Kidney (tissue), 14 donors: ENCODE results near the gene AFF3. TPM values are rescaled to one million over a fixed set of nuclear protein-coding genes. Genes with fewer than 3 reads are reported as not detected.

ENCODE experiments used
- DNase-seq, 5 donors: peaks; one replicate each; pipeline ENCODE4 v3.0.0-alpha.2; 2013 to 2020
- FAIRE-seq: peaks from 2 replicates; lab custom pipeline; 2012; peaks lifted over from hg19 to GRCh38; lab: Jason Lieb, UNC
- H3K27ac ChIP-seq, 2 donors: one replicate each; pipeline ENCODE4 v1.7.0; 2013; ENCODE audit warnings: low read depth in 2 of 2, low read length in 2 of 2, inconsistent platforms in 1 of 2
- H3K27me3 ChIP-seq: one replicate; pipeline ENCODE4 v1.7.1; 2013; ENCODE audit warnings: low read length, inconsistent platforms; ENCODE audit not compliant: control insufficient read depth, insufficient read depth
- H3K36me3 ChIP-seq, 3 donors: one replicate each; pipeline versions ENCODE4 v1.7.0 to v1.7.1; 2013; ENCODE audit warnings: low read length in 3 of 3, control low read depth in 1 of 3, inconsistent platforms in 1 of 3; ENCODE audit not compliant: insufficient read depth in 3 of 3, control insufficient read depth in 2 of 3
- H3K4me1 ChIP-seq, 3 donors: one replicate each; pipeline versions ENCODE4 v1.7.0 to v1.7.1; 2013; ENCODE audit warnings: low read length in 3 of 3, inconsistent platforms in 1 of 3, low read depth in 1 of 3; ENCODE audit not compliant: control insufficient read depth in 2 of 3, insufficient read depth in 2 of 3
- H3K4me3 ChIP-seq, 3 donors: one replicate each; pipeline versions ENCODE4 v1.7.0 to v1.8.1; 2013; ENCODE audit warnings: low read length in 3 of 3, control low read depth in 1 of 3, inconsistent platforms in 1 of 3
- H3K9ac ChIP-seq, 3 donors: one replicate each; pipeline versions ENCODE4 v1.7.0 to v1.7.1; 2013; ENCODE audit warnings: low read length in 3 of 3, control low read depth in 1 of 3, inconsistent platforms in 1 of 3
- H3K9me3 ChIP-seq, 3 donors: one replicate each; pipeline versions ENCODE4 v1.7.0 to v1.7.1; 2013; ENCODE audit warnings: low read length in 3 of 3, control low read depth in 1 of 3, inconsistent platforms in 1 of 3; ENCODE audit not compliant: control insufficient read depth in 2 of 3, insufficient read depth in 1 of 3
- CTCF ChIP-seq: IDR thresholded peaks from 3 replicates; pipeline ENCODE4 v1.5.1; 2012; ENCODE audit warnings: mild to moderate bottlenecking, moderate library complexity, borderline replicate concordance; ENCODE audit not compliant: insufficient read depth; ENCODE audit errors: extremely low read depth
- intact Hi-C: fragments of 100-400 bp; cut with DNase I; formaldehyde crosslinking; loops from one replicate; pipeline ENCODE4 v1.11.1; 2022
- polyA plus RNA-seq: library from polyadenylated mRNA; stranded (reverse); fragments of 350-450 nt; fragmentation: Illumina TruSeq; extraction: RNeasy Lipid Tissue Mini Kit (QIAGEN cat#74804); gene quantifications from one replicate; pipeline ENCODE4 v1.2.3, GENCODE V29; 2014; ENCODE audit warnings: low read depth, low replicate concordance; ENCODE audit not compliant: insufficient read depth
- total RNA-seq: library from RNA; stranded (reverse); fragmentation: NEBNext Ultra II Directional; extraction: Animal tissue kit (Norgen Biotek cat#: 25700); gene quantifications from one replicate; pipeline ENCODE4 v1.2.1, GENCODE V29; 2021
- donor health status: control.
- donor health status: control.
- donor health status: control.
- donor health status: control.
- donor health status: control.
- donor health status: DM: yes; HTN: yes; CAD: no.
- donor health status: Normal renal cell carcinoma (clear cell type).

The AFF3 gene
- total and polyA plus RNA-seq, 2 donors from 2014 or later: 0.65 to 11.0 TPM

GRCh38 chr2:99974275-99974674, 168.1 kb downstream of the AFF3 start:
- no peak for TF ChIP-seq CTCF
- intact Hi-C loops: no loop called here
- Histone ChIP-seq H3K36me3 (no peaks in the 10 kb centered on the region), H3K4me1 (peaks cover 0 to 3% (median 3%) of the 10 kb centered on the region in 3 donors), H3K9ac (no peak overlapping the region), H3K27me3 (no peaks in the 10 kb centered on the region), H3K4me3 (no peak overlapping the region), H3K9me3 (no peaks in the 10 kb centered on the region), H3K27ac (no peak overlapping the region)
- DNase-seq: peak in 2 of 5 donors; percentile 42 to 53
- no peak for FAIRE-seq

GRCh38 chr2:99971326-99971900, 171.0 kb downstream of the AFF3 start:
- H3K4me1 ChIP-seq: peaks cover 0 to 3% (median 3%) of the 10 kb centered on the region in 3 donors
- FAIRE-seq: no peak
- no peaks in the 10 kb centered on the region for H3K9me3 ChIP-seq
- H3K36me3 ChIP-seq: no peaks in the 10 kb centered on the region
- no peak for DNase-seq
- no peak overlapping the region for H3K9ac ChIP-seq
- no peak overlapping the region for H3K27ac ChIP-seq
- TF ChIP-seq CTCF: no peak
- H3K27me3 ChIP-seq: no peaks in the 10 kb centered on the region
- intact Hi-C loops: no loop called here
- H3K4me3 ChIP-seq: no peak overlapping the region

- H3K9me3 ChIP-seq: no peaks in the 10 kb centered on the region
Observed at GRCh38 chr2:99970292-99970868, 172.0 kb downstream of the AFF3 start.

More at GRCh38 chr2:99970292-99970868, 172.0 kb downstream of the AFF3 start:
- no peak overlapping the region for H3K27ac ChIP-seq
- H3K36me3 ChIP-seq: no peaks in the 10 kb centered on the region
- H3K27me3 ChIP-seq: no peaks in the 10 kb centered on the region
- DNase-seq: no peak
- intact Hi-C loops: no loop called here
- FAIRE-seq: no peak
- H3K4me1 ChIP-seq: peaks cover 0 to 3% (median 3%) of the 10 kb centered on the region in 3 donors
- H3K9ac ChIP-seq: no peak overlapping the region
- TF ChIP-seq CTCF: no peak
- H3K4me3 ChIP-seq: no peak overlapping the region
